Astrocyte of the cerebellum (primary cell): Measurements from ENCODE around the gene KLF4.

Experiments
- DNase-seq: peaks from one replicate; pipeline ENCODE4 v3.0.0-alpha.2; 2011; ENCODE audit warnings: low read depth
- H3K4me3 ChIP-seq: 2 replicates; pipeline ENCODE4 v1.5.1; 2011; ENCODE audit warnings: mild to moderate bottlenecking, low read depth, low read length, moderate library complexity
- CTCF ChIP-seq: IDR thresholded peaks from 2 replicates; pipeline ENCODE4 v1.5.1; 2012; ENCODE audit warnings: low read length, low read depth, moderate library complexity, mild to moderate bottlenecking; ENCODE audit errors: missing control alignments
- in situ Hi-C: cut with HindIII; loops from 2 replicates; pipeline ENCODE4 v1.10.0; 2017; ENCODE audit warnings: low sequenced_read_pairs

KLF4 gene

GRCh38 chr9:107481035-107481434, 8.5 kb downstream of the KLF4 start:
- no peak for TF ChIP-seq CTCF
- H3K4me3 ChIP-seq = no peak overlapping the region
- in situ Hi-C loops = loop anchor here (25.0 kb wide), 2 partner anchors 1056 to 1281 kb away; no protein-coding TSS in a partner anchor
- DNase-seq = no peak

GRCh38 chr9:107480386-107480789, 9.2 kb downstream of the KLF4 start:
- H3K4me3 ChIP-seq = no peak overlapping the region
- in situ Hi-C loops = loop anchor here (25.0 kb wide), 2 partner anchors 1057 to 1282 kb away; no protein-coding TSS in a partner anchor
- TF ChIP-seq CTCF = no peak
- no peak for DNase-seq

- in situ Hi-C loops = loop anchor here (5.0 to 25.0 kb wide), 3 partner anchors 598 to 1283 kb away; no protein-coding TSS in a partner anchor
- no peak overlapping the region for H3K4me3 ChIP-seq
- DNase-seq = no peak
- TF ChIP-seq CTCF = no peak
Observed at GRCh38 chr9:107478805-107479204, 10.8 kb downstream of the KLF4 start.

- in situ Hi-C loops = no loop called here
- no peak for DNase-seq
- H3K4me3 ChIP-seq = no peak overlapping the region
- TF ChIP-seq CTCF = no peak
Observed at GRCh38 chr9:107474124-107474523, 15.4 kb downstream of the KLF4 start.

- no peak overlapping the region for H3K4me3 ChIP-seq
- in situ Hi-C loops = no loop called here
- TF ChIP-seq CTCF = no peak
- DNase-seq = no peak
Observed at GRCh38 chr9:107472581-107473340, 16.8 kb downstream of the KLF4 start.

GRCh38 chr9:107471552-107471951, 18.0 kb downstream of the KLF4 start:
- no peak overlapping the region for H3K4me3 ChIP-seq
- DNase-seq = no peak
- in situ Hi-C loops = no loop called here
- TF ChIP-seq CTCF = no peak

GRCh38 chr9:107467416-107467815, 22.2 kb downstream of the KLF4 start:
- DNase-seq = no peak
- no peak overlapping the region for H3K4me3 ChIP-seq
- no peak for TF ChIP-seq CTCF
- in situ Hi-C loops = no loop called here
